ENCODE results near the gene LAMC3. TPM values are rescaled to one million over a fixed set of nuclear protein-coding genes. Genes with fewer than 3 reads are reported as not detected.

LAMC3 gene
- total RNA-seq, 1 donor from 2014 or later: 1.6 TPM

DNA sequence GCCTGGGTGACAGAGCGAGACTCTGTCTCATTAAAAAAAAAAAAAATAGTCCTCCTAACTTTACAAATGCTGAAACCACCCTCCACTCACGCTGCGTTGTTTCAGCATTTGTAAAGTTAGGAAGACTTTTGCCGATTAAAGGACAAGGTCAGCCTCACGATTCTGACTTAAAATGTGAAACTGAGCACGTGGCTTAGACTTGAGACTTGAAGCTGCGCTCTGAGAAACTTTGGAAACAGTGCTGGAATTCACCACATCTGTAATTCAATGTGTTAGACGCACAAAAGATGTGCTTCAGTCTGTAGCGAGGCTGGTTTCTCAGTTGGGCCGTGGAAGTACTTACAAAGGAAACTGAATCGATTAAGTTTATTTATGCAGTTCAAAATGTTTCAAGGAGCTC lies 25.0 kb upstream of the LAMC3 start:
- Histone ChIP-seq H3K9me3 (no peaks in the 10 kb centered on the region), H3K27ac (no peak overlapping the region), H3K4me3 (no peak overlapping the region), H3K36me3 (no peaks in the 10 kb centered on the region), H3K4me1 (no peaks in the 10 kb centered on the region), H3K27me3 (no peaks in the 10 kb centered on the region)
- TF ChIP-seq CTCF (IDR thresholded peaks at IDR 0.05): no peak
- no peak for DNase-seq (ENCODE audit: low spot score in 2 of 2)
- intact Hi-C loops (cut with DNase I): no loop called here

- Histone ChIP-seq H3K36me3 (no peaks in the 10 kb centered on the region), H3K4me1 (no peaks in the 10 kb centered on the region), H3K9me3 (no peaks in the 10 kb centered on the region), H3K27ac (no peak overlapping the region), H3K27me3 (no peaks in the 10 kb centered on the region), H3K4me3 (no peak overlapping the region)
- TF ChIP-seq CTCF (IDR thresholded peaks at IDR 0.05): no peak
- DNase-seq (ENCODE audit: low spot score in 2 of 2): no peak
- intact Hi-C loops (cut with DNase I): no loop called here
Observed at GRCh38 chr9:130984521-130984920, 24.5 kb upstream of the LAMC3 start.

DNA sequence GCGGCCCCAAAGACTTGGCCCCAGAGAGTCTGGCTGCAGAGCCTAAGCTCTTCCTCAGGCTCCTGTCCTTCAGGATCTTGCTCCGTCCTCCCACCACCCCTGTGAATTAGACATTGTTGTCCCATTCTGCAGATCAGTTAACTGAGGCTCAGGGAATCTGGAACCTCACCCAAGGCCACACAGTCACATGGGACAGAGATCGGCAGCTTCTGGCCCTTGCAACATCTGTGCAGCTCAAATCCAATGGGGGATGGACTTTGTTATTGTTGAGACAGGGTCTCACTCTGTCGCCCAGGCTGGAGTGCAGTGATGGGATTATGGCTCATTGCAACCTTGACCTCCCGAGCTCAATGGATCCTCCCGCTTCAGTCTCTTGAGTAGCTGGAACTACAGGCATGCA lies 23.9 kb upstream of the LAMC3 start:
- intact Hi-C loops (cut with DNase I): no loop called here
- Histone ChIP-seq H3K9me3 (no peaks in the 10 kb centered on the region), H3K27ac (no peak overlapping the region), H3K4me3 (no peak overlapping the region), H3K27me3 (no peaks in the 10 kb centered on the region), H3K36me3 (no peaks in the 10 kb centered on the region), H3K4me1 (no peaks in the 10 kb centered on the region)
- no peak for TF ChIP-seq CTCF (IDR thresholded peaks at IDR 0.05)
- no peak for DNase-seq (ENCODE audit: low spot score in 2 of 2)

DNA sequence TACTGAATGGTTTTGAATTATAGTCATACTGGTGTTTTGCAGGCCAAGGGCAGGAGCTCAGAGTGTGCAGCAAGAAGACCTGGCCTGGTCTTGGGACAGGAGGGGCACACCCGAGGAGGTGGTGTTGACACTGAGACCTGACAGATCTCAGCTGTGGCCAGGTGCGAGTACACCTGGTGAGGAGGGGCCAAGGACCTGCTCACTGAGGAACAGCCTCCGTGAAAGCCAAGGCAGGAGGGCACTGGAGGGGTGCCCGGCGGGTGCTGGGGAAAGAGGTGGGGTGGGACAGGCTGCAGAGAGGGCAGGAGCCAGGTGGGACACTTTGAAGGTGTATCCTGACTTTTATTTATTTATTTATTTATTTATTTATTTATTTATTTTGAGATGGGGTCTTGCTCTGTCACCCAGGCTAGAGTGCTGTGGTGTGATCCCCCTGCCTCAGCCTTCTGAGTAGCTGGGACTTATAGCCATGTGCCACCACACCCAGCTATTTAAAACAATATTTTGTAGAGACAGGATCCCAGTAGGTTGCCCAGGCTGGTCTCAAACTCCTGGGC lies 23.3 kb upstream of the LAMC3 start:
- H3K36me3 ChIP-seq: no peaks in the 10 kb centered on the region
- no peaks in the 10 kb centered on the region for H3K27me3 ChIP-seq
- H3K4me1 ChIP-seq: no peaks in the 10 kb centered on the region
- H3K4me3 ChIP-seq: no peak overlapping the region
- TF ChIP-seq CTCF (IDR thresholded peaks at IDR 0.05): no peak
- intact Hi-C loops (cut with DNase I): no loop called here
- DNase-seq (ENCODE audit: low spot score in 2 of 2): no peak
- H3K9me3 ChIP-seq: no peaks in the 10 kb centered on the region
- H3K27ac ChIP-seq: no peak overlapping the region

- Histone ChIP-seq H3K36me3 (no peaks in the 10 kb centered on the region), H3K27me3 (no peaks in the 10 kb centered on the region), H3K4me3 (no peak overlapping the region), H3K9me3 (no peaks in the 10 kb centered on the region), H3K4me1 (no peaks in the 10 kb centered on the region), H3K27ac (no peak overlapping the region)
- no peak for TF ChIP-seq CTCF (IDR thresholded peaks at IDR 0.05)
- intact Hi-C loops (cut with DNase I): no loop called here
- DNase-seq (ENCODE audit: low spot score in 2 of 2): no peak
Observed at GRCh38 chr9:130986356-130986965, 22.5 kb upstream of the LAMC3 start.

GRCh38 chr9:130987054-130987453 lies 21.9 kb upstream of the LAMC3 start:
- no peak overlapping the region for H3K4me3 ChIP-seq
- H3K27me3 ChIP-seq: no peaks in the 10 kb centered on the region
- H3K9me3 ChIP-seq: no peaks in the 10 kb centered on the region
- no peak for DNase-seq (ENCODE audit: low spot score in 2 of 2)
- H3K36me3 ChIP-seq: no peaks in the 10 kb centered on the region
- intact Hi-C loops (cut with DNase I): no loop called here
- no peaks in the 10 kb centered on the region for H3K4me1 ChIP-seq
- TF ChIP-seq CTCF (IDR thresholded peaks at IDR 0.05): no peak
- no peak overlapping the region for H3K27ac ChIP-seq
